Measurements from ENCODE around the gene PTCD2. TPM values are rescaled to one million over a fixed set of nuclear protein-coding genes. Genes with fewer than 3 reads are reported as not detected.
"Not testable (repeated sequence)": the region's sequence is repeated elsewhere in the genome, so short reads cannot be mapped to it uniquely, and the experiment has no call there.

The PTCD2 gene
- total RNA-seq, 2 experiments from 2014 or later, result 14.4 to 14.9 TPM

- Mint-ChIP-seq H3K4me1 (peaks cover 26% of the 10 kb centered on the region), H3K36me3 (peaks cover 32% of the 10 kb centered on the region), H3K9me3 (no peaks in the 10 kb centered on the region), H3K4me3 (peak overlapping the region; percentile 84), H3K27ac (peak overlapping the region; percentile 94), H3K27me3 (no peaks in the 10 kb centered on the region)
- peak; percentile 96 for DNase-seq
These were observed 12.0 kb upstream of the PTCD2 start for GRCh38 chr5:72307968-72308852.

- peaks cover 29% of the 10 kb centered on the region for H3K4me1 Mint-ChIP-seq
- peak overlapping the region; percentile 84 for H3K4me3 Mint-ChIP-seq
- peak overlapping the region; percentile 94 for H3K27ac Mint-ChIP-seq
- no peak for DNase-seq
- peaks cover 30% of the 10 kb centered on the region for H3K36me3 Mint-ChIP-seq
- H3K27me3 Mint-ChIP-seq, result no peaks in the 10 kb centered on the region
- no peaks in the 10 kb centered on the region for H3K9me3 Mint-ChIP-seq
These were observed 11.4 kb upstream of the PTCD2 start for GRCh38 chr5:72308853-72309191.

GRCh38 chr5:72313141-72313540, 7.0 kb upstream of the PTCD2 start:
- H3K9me3 Mint-ChIP-seq, result no peaks in the 10 kb centered on the region
- H3K36me3 Mint-ChIP-seq, result peaks cover 36% of the 10 kb centered on the region
- H3K4me1 Mint-ChIP-seq, result peaks cover 25% of the 10 kb centered on the region

GRCh38 chr5:72314571-72315172, 5.5 kb upstream of the PTCD2 start:
- Mint-ChIP-seq H3K36me3 (peaks cover 32% of the 10 kb centered on the region), H3K4me3 (no peak overlapping the region), H3K27me3 (no peaks in the 10 kb centered on the region), H3K27ac (no peak overlapping the region), H3K4me1 (peaks cover 29% of the 10 kb centered on the region), H3K9me3 (no peaks in the 10 kb centered on the region)
- DNase-seq, result no peak

More at GRCh38 chr5:72313141-72313540, 7.0 kb upstream of the PTCD2 start:
- H3K27ac Mint-ChIP-seq, result no peak overlapping the region
- DNase-seq, result no peak
- no peak overlapping the region for H3K4me3 Mint-ChIP-seq
- H3K27me3 Mint-ChIP-seq, result no peaks in the 10 kb centered on the region

GRCh38 chr5:72319435-72319975, 668 bp upstream of the PTCD2 start:
- Mint-ChIP-seq H3K4me3 (peak overlapping the region; percentile 98), H3K36me3 (peaks cover 43% of the 10 kb centered on the region), H3K27ac (peak overlapping the region; percentile 91), H3K4me1 (peaks cover 34% of the 10 kb centered on the region)
- not testable (repeated sequence) for H3K27me3 Mint-ChIP-seq, H3K9me3 Mint-ChIP-seq
- peak; percentile 30 for DNase-seq

- H3K4me3 Mint-ChIP-seq, result no peak overlapping the region
- DNase-seq, result no peak
- H3K9me3 Mint-ChIP-seq, result no peaks in the 10 kb centered on the region
- H3K27ac Mint-ChIP-seq, result no peak overlapping the region
- H3K4me1 Mint-ChIP-seq, result peaks cover 9% of the 10 kb centered on the region
- peaks cover 43% of the 10 kb centered on the region for H3K36me3 Mint-ChIP-seq
- no peaks in the 10 kb centered on the region for H3K27me3 Mint-ChIP-seq
These were observed 4.1 kb downstream of the PTCD2 start for GRCh38 chr5:72324189-72324825.

- Mint-ChIP-seq H3K27me3 (no peaks in the 10 kb centered on the region), H3K4me1 (peaks cover 9% of the 10 kb centered on the region), H3K27ac (no peak overlapping the region), H3K36me3 (peaks cover 49% of the 10 kb centered on the region), H3K4me3 (no peak overlapping the region), H3K9me3 (no peaks in the 10 kb centered on the region)
- DNase-seq, result no peak
These were observed 5.6 kb downstream of the PTCD2 start for GRCh38 chr5:72325566-72326305.

GRCh38 chr5:72326306-72326649, 6.1 kb downstream of the PTCD2 start:
- no peaks in the 10 kb centered on the region for H3K9me3 Mint-ChIP-seq
- no peak overlapping the region for H3K27ac Mint-ChIP-seq
- no peaks in the 10 kb centered on the region for H3K27me3 Mint-ChIP-seq
- peaks cover 52% of the 10 kb centered on the region for H3K36me3 Mint-ChIP-seq
- peaks cover 9% of the 10 kb centered on the region for H3K4me1 Mint-ChIP-seq
- no peak overlapping the region for H3K4me3 Mint-ChIP-seq
- DNase-seq, result no peak

- DNase-seq, result no peak
- Mint-ChIP-seq H3K27ac (no peak overlapping the region), H3K27me3 (no peaks in the 10 kb centered on the region), H3K36me3 (peaks cover 47% of the 10 kb centered on the region), H3K4me3 (no peak overlapping the region), H3K9me3 (no peaks in the 10 kb centered on the region), H3K4me1 (peaks cover 8% of the 10 kb centered on the region)
These were observed 8.0 kb downstream of the PTCD2 start for GRCh38 chr5:72328172-72328571.

- no peak for DNase-seq
- Mint-ChIP-seq H3K27ac (no peak overlapping the region), H3K36me3 (peaks cover 36% of the 10 kb centered on the region), H3K4me1 (peaks cover 1% of the 10 kb centered on the region), H3K27me3 (no peaks in the 10 kb centered on the region), H3K4me3 (no peak overlapping the region), H3K9me3 (no peaks in the 10 kb centered on the region)
These were observed 10.5 kb downstream of the PTCD2 start for GRCh38 chr5:72330712-72331111.

- no peaks in the 10 kb centered on the region for H3K4me1 Mint-ChIP-seq
- DNase-seq, result no peak
These were observed 17.0 kb downstream of the PTCD2 start for GRCh38 chr5:72337159-72337558.

GRCh38 chr5:72338689-72339209, 18.6 kb downstream of the PTCD2 start:
- Mint-ChIP-seq H3K27me3 (no peaks in the 10 kb centered on the region), H3K27ac (no peak overlapping the region), H3K4me3 (no peak overlapping the region), H3K9me3 (no peaks in the 10 kb centered on the region), H3K4me1 (no peaks in the 10 kb centered on the region), H3K36me3 (peaks cover 20% of the 10 kb centered on the region)
- no peak for DNase-seq

More at GRCh38 chr5:72337159-72337558, 17.0 kb downstream of the PTCD2 start:
- H3K36me3 Mint-ChIP-seq, result peaks cover 20% of the 10 kb centered on the region
- H3K27me3 Mint-ChIP-seq, result no peaks in the 10 kb centered on the region
- H3K4me3 Mint-ChIP-seq, result no peak overlapping the region
- no peaks in the 10 kb centered on the region for H3K9me3 Mint-ChIP-seq
- no peak overlapping the region for H3K27ac Mint-ChIP-seq

GRCh38 chr5:72346398-72346797, 26.2 kb downstream of the PTCD2 start:
- Mint-ChIP-seq H3K27ac (no peak overlapping the region), H3K36me3 (peaks cover 46% of the 10 kb centered on the region), H3K4me3 (no peak overlapping the region), H3K4me1 (peaks cover 10% of the 10 kb centered on the region), H3K9me3 (no peaks in the 10 kb centered on the region), H3K27me3 (no peaks in the 10 kb centered on the region)
- DNase-seq, result no peak

- no peak overlapping the region for H3K27ac Mint-ChIP-seq
- peaks cover 50% of the 10 kb centered on the region for H3K36me3 Mint-ChIP-seq
- H3K9me3 Mint-ChIP-seq, result no peaks in the 10 kb centered on the region
- no peak overlapping the region for H3K4me3 Mint-ChIP-seq
- H3K27me3 Mint-ChIP-seq, result no peaks in the 10 kb centered on the region
- H3K4me1 Mint-ChIP-seq, result peaks cover 10% of the 10 kb centered on the region
- DNase-seq, result no peak
These were observed 27.7 kb downstream of the PTCD2 start for GRCh38 chr5:72347801-72348308.
